Muscle of leg (tissue), 11 donors: ENCODE results near the gene LARP1. TPM values are rescaled to one million over a fixed set of nuclear protein-coding genes. Genes with fewer than 3 reads are reported as not detected.
A peak's percentile ranks its signal among the peaks of the same experiment; 100 is the strongest.
"Not testable (repeated sequence)": the region's sequence is repeated elsewhere in the genome, so short reads cannot be mapped to it uniquely, and the experiment has no call there.

Source experiments
- DNase-seq: peaks from one replicate; pipeline ENCODE4 v3.0.0; 2013
- H3K27ac ChIP-seq: one replicate; pipeline ENCODE4 v1.5.1; 2013; ENCODE audit warnings: mild to moderate bottlenecking, low read length, control low read depth
- H3K27me3 ChIP-seq: one replicate; pipeline ENCODE4 v1.6.1; 2013; ENCODE audit warnings: low read length; ENCODE audit not compliant: control insufficient read depth, insufficient read depth
- H3K36me3 ChIP-seq: one replicate; pipeline ENCODE4 v1.6.1; 2013; ENCODE audit warnings: low read length; ENCODE audit not compliant: control insufficient read depth, insufficient read depth
- H3K4me1 ChIP-seq: one replicate; pipeline ENCODE4 v1.6.1; 2013; ENCODE audit warnings: low read length; ENCODE audit not compliant: control insufficient read depth, insufficient read depth
- H3K4me3 ChIP-seq: one replicate; pipeline ENCODE4 v1.5.1; 2013; ENCODE audit warnings: low read length, control low read depth
- H3K9me3 ChIP-seq: replicated peaks from 2 replicates; pipeline ENCODE4 v1.6.1; 2013; ENCODE audit warnings: low read depth, low read length; ENCODE audit not compliant: control insufficient read depth
- WGBS: methylation state at CpG from one replicate; pipeline ENCODE4 v1.1.5; 2013; ENCODE audit warnings: missing lambda C conversion rate; ENCODE audit not compliant: insufficient coverage; 5-methylcytosine and 5-hydroxymethylcytosine counted together
- polyA plus RNA-seq, 8 donors: library from polyadenylated mRNA; unstranded; fragments of 120-200 nt; gene quantifications; one replicate each; pipeline versions ENCODE4 v1.2.1 to v1.2.3, GENCODE V29; 2013; ENCODE audit warnings: inconsistent platforms in 1 of 8, low replicate concordance in 1 of 8; ENCODE audit not compliant: insufficient read length in 8 of 8, insufficient read depth in 1 of 8
- total RNA-seq: library from RNA; stranded (reverse); fragments of 120-200 nt; gene quantifications from one replicate; pipeline ENCODE4 v1.2.4, GENCODE V29; 2013

LARP1 gene
- total and polyA plus RNA-seq, 9 donors = 35.6 to 114 (median 85.0) TPM

- H3K36me3 ChIP-seq, H3K9me3 ChIP-seq, H3K27ac ChIP-seq, DNase-seq, H3K4me3 ChIP-seq, H3K27me3 ChIP-seq: not testable (repeated sequence)
- H3K4me1 ChIP-seq = peaks cover 28% of the 10 kb centered on the region
- no CpG with 5 or more reads among the region's 2 CpGs for WGBS
These were observed 4.5 kb upstream of the LARP1 start for GRCh38 chr5:154750641-154751040.

- no peak for DNase-seq
- Histone ChIP-seq H3K27ac (no peak overlapping the region), H3K27me3 (no peaks in the 10 kb centered on the region), H3K4me3 (no peak overlapping the region), H3K36me3 (no peaks in the 10 kb centered on the region), H3K4me1 (peaks cover 28% of the 10 kb centered on the region), H3K9me3 (no peaks in the 10 kb centered on the region)
These were observed 3.3 kb upstream of the LARP1 start for GRCh38 chr5:154751854-154752253.

GRCh38 chr5:154753792-154754191 lies 1.4 kb upstream of the LARP1 start:
- 17% methylated on average over 2 of the region's 5 CpGs for WGBS
- DNase-seq = peak; percentile 98
- Histone ChIP-seq H3K4me1 (peaks cover 34% of the 10 kb centered on the region), H3K36me3 (no peaks in the 10 kb centered on the region), H3K27ac (peak overlapping the region; percentile 98), H3K4me3 (peak overlapping the region; percentile 65), H3K27me3 (no peaks in the 10 kb centered on the region), H3K9me3 (no peaks in the 10 kb centered on the region)

GRCh38 chr5:154754460-154755360 lies 467 bp upstream of the LARP1 start:
- under 1% methylated on average over 73 of the region's 92 CpGs for WGBS
- Histone ChIP-seq H3K9me3 (no peaks in the 10 kb centered on the region), H3K4me3 (peak overlapping the region; percentile 92), H3K27ac (peak overlapping the region; percentile 98), H3K27me3 (no peaks in the 10 kb centered on the region), H3K4me1 (peaks cover 26% of the 10 kb centered on the region), H3K36me3 (no peaks in the 10 kb centered on the region)
- peak; percentile 100 for DNase-seq

GRCh38 chr5:154756009-154756867 lies 1.1 kb downstream of the LARP1 start:
- DNase-seq = peak; percentile 45

GRCh38 chr5:154756868-154757813 lies 2.0 kb downstream of the LARP1 start:
- Histone ChIP-seq H3K4me1 (peaks cover 30% of the 10 kb centered on the region), H3K36me3 (peaks cover 2% of the 10 kb centered on the region), H3K4me3 (peak overlapping the region; percentile 92), H3K9me3 (no peaks in the 10 kb centered on the region), H3K27me3 (no peaks in the 10 kb centered on the region), H3K27ac (peak overlapping the region; percentile 92)
- under 1% methylated on average over 46 of the region's 73 CpGs for WGBS
- peak; percentile 73 for DNase-seq

More at GRCh38 chr5:154756009-154756867, 1.1 kb downstream of the LARP1 start:
- Histone ChIP-seq H3K27ac (peak overlapping the region; percentile 92), H3K4me1 (peaks cover 26% of the 10 kb centered on the region), H3K9me3 (no peaks in the 10 kb centered on the region), H3K36me3 (peaks cover under 1% of the 10 kb centered on the region), H3K4me3 (peak overlapping the region; percentile 92), H3K27me3 (no peaks in the 10 kb centered on the region)
- WGBS = under 1% methylated on average over 55 of the region's 72 CpGs

- H3K4me3 ChIP-seq = peak overlapping the region; percentile 7
- WGBS = 9% methylated on average over 4 of the region's 5 CpGs
These were observed 2.7 kb downstream of the LARP1 start for GRCh38 chr5:154757814-154758406.

GRCh38 chr5:154758493-154758892 lies 3.3 kb downstream of the LARP1 start:
- H3K4me3 ChIP-seq = no peak overlapping the region
- peak overlapping the region; percentile 74 for H3K27ac ChIP-seq
- peak; percentile 94 for DNase-seq
- H3K9me3 ChIP-seq = no peaks in the 10 kb centered on the region
- peaks cover 2% of the 10 kb centered on the region for H3K36me3 ChIP-seq
- WGBS = no CpG with 5 or more reads among the region's 5 CpGs
- no peaks in the 10 kb centered on the region for H3K27me3 ChIP-seq
- peaks cover 26% of the 10 kb centered on the region for H3K4me1 ChIP-seq

More at GRCh38 chr5:154757814-154758406, 2.7 kb downstream of the LARP1 start:
- no peak for DNase-seq
- H3K4me1 ChIP-seq = peaks cover 28% of the 10 kb centered on the region
- no peaks in the 10 kb centered on the region for H3K9me3 ChIP-seq
- peaks cover 2% of the 10 kb centered on the region for H3K36me3 ChIP-seq
- no peaks in the 10 kb centered on the region for H3K27me3 ChIP-seq
- peak overlapping the region; percentile 74 for H3K27ac ChIP-seq

GRCh38 chr5:154758977-154759376 lies 3.8 kb downstream of the LARP1 start:
- Histone ChIP-seq H3K4me1 (peaks cover 21% of the 10 kb centered on the region), H3K4me3 (no peak overlapping the region), H3K9me3 (no peaks in the 10 kb centered on the region), H3K27me3 (no peaks in the 10 kb centered on the region), H3K36me3 (peaks cover 2% of the 10 kb centered on the region), H3K27ac (peak overlapping the region; percentile 38)
- no CpG with 5 or more reads among the region's 3 CpGs for WGBS
- no peak for DNase-seq
